GM23248 (cell line): ENCODE data around the gene LUM. TPM values are rescaled to one million over a fixed set of nuclear protein-coding genes. Genes with fewer than 3 reads are reported as not detected.
A peak's percentile ranks its signal among the peaks of the same experiment; 100 is the strongest.

Experiments
- DNase-seq: peaks from one replicate; pipeline ENCODE4 v3.0.0-alpha.2; 2015
- H2AFZ ChIP-seq: fragments of 200-600 bp; sonication (generic); 2 replicates; pipeline ENCODE4 v1.6.1; 2016; ENCODE audit warnings: antibody characterized with exemption
- H3F3A ChIP-seq: fragments of 200-600 bp; sonication (generic); 2 replicates; pipeline ENCODE4 v1.6.1; 2016; ENCODE audit warnings: mild to moderate bottlenecking, antibody characterized with exemption, mixed run types; ENCODE audit not compliant: insufficient read depth
- H3K27ac ChIP-seq: fragments of 200-600 bp; sonication (generic); 2 replicates; pipeline ENCODE4 v1.5.1; 2016; ENCODE audit warnings: mild to moderate bottlenecking
- H3K27me3 ChIP-seq: fragments of 200-600 bp; sonication (generic); replicated peaks from 2 replicates; pipeline ENCODE4 v1.6.1; 2016; ENCODE audit warnings: mild to moderate bottlenecking; ENCODE audit not compliant: insufficient read depth
- H3K36me3 ChIP-seq: fragments of 200-600 bp; sonication (generic); 2 replicates; pipeline ENCODE4 v1.6.1; 2016; ENCODE audit warnings: low read depth, mild to moderate bottlenecking
- H3K4me1 ChIP-seq: fragments of 200-600 bp; sonication (generic); 2 replicates; pipeline ENCODE4 v1.6.1; 2016; ENCODE audit warnings: mild to moderate bottlenecking; ENCODE audit not compliant: insufficient read depth
- H3K4me2 ChIP-seq: fragments of 200-600 bp; sonication (generic); one replicate; pipeline ENCODE4 v1.6.1; 2016; ENCODE audit warnings: mild to moderate bottlenecking; ENCODE audit not compliant: unreplicated experiment
- H3K4me3 ChIP-seq: fragments of 200-600 bp; sonication (generic); 2 replicates; pipeline ENCODE4 v1.5.1; 2016; ENCODE audit warnings: mild to moderate bottlenecking
- H3K79me2 ChIP-seq: fragments of 200-600 bp; sonication (generic); 2 replicates; pipeline ENCODE4 v1.6.1; 2016; ENCODE audit warnings: mild to moderate bottlenecking; ENCODE audit not compliant: insufficient read depth
- H3K9ac ChIP-seq: fragments of 200-600 bp; sonication (generic); 2 replicates; pipeline ENCODE4 v1.6.1; 2016; ENCODE audit warnings: mild to moderate bottlenecking
- H3K9me2 ChIP-seq: fragments of 200-600 bp; sonication (generic); 2 replicates; pipeline ENCODE4 v1.6.1; 2016; ENCODE audit warnings: mixed run types, mild to moderate bottlenecking, moderate library complexity; ENCODE audit not compliant: insufficient read depth
- H3K9me3 ChIP-seq: fragments of 200-600 bp; sonication (generic); one replicate; pipeline ENCODE4 v1.6.1; 2017; ENCODE audit warnings: low read depth
- H4K20me1 ChIP-seq: fragments of 200-600 bp; sonication (generic); 2 replicates; pipeline ENCODE4 v1.6.0; 2016; ENCODE audit not compliant: insufficient read depth
- EZH2 ChIP-seq: fragments of 200-600 bp; sonication (generic); IDR thresholded peaks from 2 replicates; pipeline ENCODE4 v1.6.1; 2018; ENCODE audit warnings: antibody characterized with exemption, mild to moderate bottlenecking; ENCODE audit not compliant: insufficient read depth, poor library complexity, severe bottlenecking
- EZH2phosphoT487 ChIP-seq: fragments of 200-600 bp; sonication (generic); IDR thresholded peaks from 2 replicates; pipeline ENCODE4 v1.6.1; 2018; ENCODE audit warnings: antibody characterized with exemption, moderate library complexity, mild to moderate bottlenecking, low read depth; ENCODE audit not compliant: insufficient read depth
- WGBS, 2 experiments: methylation state at CpG; one replicate each; pipeline ENCODE4 v1.1.6; 2015 to 2017; ENCODE audit warnings: low lambda C conversion rate in 2 of 2, low coverage in 1 of 2; ENCODE audit errors: missing lambda C conversion rate in 2 of 2; 5-methylcytosine and 5-hydroxymethylcytosine counted together
- in situ Hi-C: fragments of 300-500 bp; cut with MboI; formaldehyde crosslinking; loops from 2 replicates; pipeline ENCODE4 v1.15.0; 2020
- polyA plus RNA-seq: library from polyadenylated mRNA; unstranded; fragments of >200 nt; fragmentation: Nextera tagmentation; extraction: Ambion mirVana; gene quantifications from 2 replicates; pipeline ENCODE4 v1.2.1, GENCODE V29; 2016
- total RNA-seq: library from RNA; depleted of rRNA; stranded (reverse); fragments of >200 nt; shearing (Covaris generic); gene quantifications from 2 replicates; pipeline ENCODE4 v1.2.3, GENCODE V29; 2014

LUM gene
- total and polyA plus RNA-seq, 2 experiments from 2014 or later = 573 to 584 TPM

- Histone ChIP-seq H3F3A (no peaks in the 10 kb centered on the region), H3K27ac (no peak overlapping the region), H3K9me3 (no peaks in the 10 kb centered on the region), H3K36me3 (no peaks in the 10 kb centered on the region), H3K4me2 (no peak overlapping the region), H3K4me3 (no peak overlapping the region), H3K9ac (no peak overlapping the region), H3K9me2 (no peaks in the 10 kb centered on the region), H3K27me3 (no peaks in the 10 kb centered on the region), H3K79me2 (no peaks in the 10 kb centered on the region), H4K20me1 (no peaks in the 10 kb centered on the region), H2AFZ (peak overlapping the region; percentile 46; the same call in 1 of the 2 replicates), H3K4me1 (no peaks in the 10 kb centered on the region)
- WGBS, 2 experiments = 24 to 34% methylated on average over 6 of the region's 6 CpGs
- in situ Hi-C loops = no loop called here
- peak; percentile 5 for DNase-seq
- TF ChIP-seq EZH2 (no peak), EZH2phosphoT487 (no peak)
These were observed 37.1 kb downstream of the LUM start for GRCh38 chr12:91074154-91074709.

GRCh38 chr12:91073426-91073825 is 37.9 kb downstream of the LUM start:
- no peaks in the 10 kb centered on the region for H3K9me2 ChIP-seq
- in situ Hi-C loops = no loop called here
- H3K4me2 ChIP-seq = no peak overlapping the region
- H3K79me2 ChIP-seq = no peaks in the 10 kb centered on the region
- H3F3A ChIP-seq = no peaks in the 10 kb centered on the region
- H4K20me1 ChIP-seq = no peaks in the 10 kb centered on the region
- no peak for DNase-seq
- H3K9me3 ChIP-seq = no peaks in the 10 kb centered on the region
- no peak overlapping the region for H3K4me3 ChIP-seq
- TF ChIP-seq EZH2phosphoT487 (no peak), EZH2 (no peak)
- H2AFZ ChIP-seq = 0 out of 2 replicates have a peak overlapping the region, but pooled peaks have one; percentile 2
- H3K4me1 ChIP-seq = no peaks in the 10 kb centered on the region
- H3K9ac ChIP-seq = no peak overlapping the region
- no peak overlapping the region for H3K27ac ChIP-seq
- no peaks in the 10 kb centered on the region for H3K36me3 ChIP-seq
- H3K27me3 ChIP-seq = no peaks in the 10 kb centered on the region

DNA sequence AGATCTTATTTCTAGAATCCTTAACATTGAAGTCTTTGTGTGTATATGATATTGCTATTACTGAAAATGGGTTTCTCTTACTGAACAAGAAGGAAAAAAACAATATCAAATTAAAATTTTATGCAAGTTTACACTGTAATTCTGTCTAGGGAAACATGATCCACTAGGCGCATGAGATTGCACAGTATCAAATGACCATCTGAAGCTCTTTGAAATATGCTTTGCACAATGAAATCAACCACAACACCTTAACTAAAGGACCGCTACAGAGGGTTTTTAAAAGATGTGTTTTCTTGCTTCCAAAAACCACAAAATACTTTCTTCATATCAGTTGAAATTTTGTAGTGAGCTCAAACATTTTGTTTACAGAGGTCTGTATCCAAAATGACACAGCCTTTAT is 38.4 kb downstream of the LUM start:
- WGBS, 2 experiments = 98 to 99% methylated on average over 2 of the region's 2 CpGs
- TF ChIP-seq EZH2 (no peak), EZH2phosphoT487 (no peak)
- Histone ChIP-seq H3K9me2 (no peaks in the 10 kb centered on the region), H3K36me3 (no peaks in the 10 kb centered on the region), H3K27me3 (no peaks in the 10 kb centered on the region), H3K4me3 (no peak overlapping the region), H3K9ac (no peak overlapping the region), H3K27ac (no peak overlapping the region), H3K79me2 (no peaks in the 10 kb centered on the region), H3F3A (no peaks in the 10 kb centered on the region), H4K20me1 (no peaks in the 10 kb centered on the region), H3K4me2 (no peak overlapping the region), H3K4me1 (no peaks in the 10 kb centered on the region), H3K9me3 (no peaks in the 10 kb centered on the region), H2AFZ (no peak overlapping the region)
- in situ Hi-C loops = no loop called here
- no peak for DNase-seq

DNA sequence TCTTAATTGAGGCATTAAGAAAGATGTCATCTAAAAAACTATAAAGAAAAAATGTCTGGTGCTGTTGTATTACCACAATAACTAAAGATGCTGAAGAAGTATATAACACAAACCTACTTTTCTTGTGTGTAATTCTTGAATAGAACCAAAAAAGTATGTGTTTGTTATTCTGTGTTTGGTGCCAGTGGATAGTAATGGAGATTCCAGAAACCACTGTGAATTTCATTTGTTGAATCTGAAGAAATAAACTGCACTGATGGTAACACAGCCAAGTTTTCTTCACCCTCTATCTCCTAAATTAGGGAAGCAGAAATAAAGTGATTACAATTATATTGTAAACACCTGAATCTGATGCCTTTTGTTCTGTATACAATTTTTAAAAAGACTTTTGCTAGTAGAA is 40.4 kb downstream of the LUM start:
- Histone ChIP-seq H3K9ac (no peak overlapping the region), H3K79me2 (no peaks in the 10 kb centered on the region), H3K9me3 (no peaks in the 10 kb centered on the region), H3K4me2 (no peak overlapping the region), H3K4me3 (no peak overlapping the region), H4K20me1 (no peaks in the 10 kb centered on the region), H3K27ac (no peak overlapping the region), H3K27me3 (no peaks in the 10 kb centered on the region), H2AFZ (no peak overlapping the region), H3F3A (no peaks in the 10 kb centered on the region), H3K36me3 (no peaks in the 10 kb centered on the region), H3K9me2 (no peaks in the 10 kb centered on the region), H3K4me1 (no peaks in the 10 kb centered on the region)
- in situ Hi-C loops = no loop called here
- no peak for DNase-seq
- TF ChIP-seq EZH2 (no peak), EZH2phosphoT487 (no peak)

- TF ChIP-seq EZH2phosphoT487 = no peak
- TF ChIP-seq EZH2 = no peak
- H3K79me2 ChIP-seq = no peaks in the 10 kb centered on the region
- in situ Hi-C loops = no loop called here
- H3K4me3 ChIP-seq = no peak overlapping the region
- no peaks in the 10 kb centered on the region; the same call in 1 of the 2 replicates for H3K9me2 ChIP-seq
- H3K9ac ChIP-seq = no peak overlapping the region
- H3K27me3 ChIP-seq = no peaks in the 10 kb centered on the region
- no peaks in the 10 kb centered on the region for H3F3A ChIP-seq
- H3K27ac ChIP-seq = no peak overlapping the region
- no peak overlapping the region for H2AFZ ChIP-seq
- H3K9me3 ChIP-seq = no peaks in the 10 kb centered on the region
- H3K4me2 ChIP-seq = no peak overlapping the region
- H3K4me1 ChIP-seq = no peaks in the 10 kb centered on the region
- WGBS, 2 experiments = 88 to 95% methylated on average over 3 of the region's 3 CpGs
- no peaks in the 10 kb centered on the region for H4K20me1 ChIP-seq
- H3K36me3 ChIP-seq = no peaks in the 10 kb centered on the region
- no peak for DNase-seq
These were observed 45.9 kb downstream of the LUM start for GRCh38 chr12:91065396-91065795.
